ENCODE results near the gene TSPAN9.

- TF ChIP-seq MXI1 (IDR thresholded peaks at IDR 0.05; ENCODE audit: low read depth, low read length) (no peak), REST (IDR thresholded peaks at IDR 0.05; ENCODE audit: borderline replicate concordance) (no peak), REST (CRISPR knock-in tag; IDR thresholded peaks at IDR 0.05; ENCODE audit: low read depth) (no peak), RREB1 (CRISPR knock-in tag; IDR thresholded peaks at IDR 0.05) (no peak), HIVEP1 (CRISPR knock-in tag; IDR thresholded peaks at IDR 0.05) (no peak), MAZ (CRISPR knock-in tag; conservative IDR thresholded peaks at IDR 0.05 in 1 of 2, IDR thresholded peaks at IDR 0.05 in 1 of 2) (no peak), ZNF512 (tag; IDR thresholded peaks at IDR 0.05) (no peak), CREBBP (IDR thresholded peaks at IDR 0.05; ENCODE audit: low read depth, low read length) (no peak), RAD21 (CRISPR knock-in tag; conservative IDR thresholded peaks at IDR 0.05 in 1 of 2, IDR thresholded peaks at IDR 0.05 in 1 of 2) (no peak), GABPB1 (CRISPR knock-in tag; IDR thresholded peaks at IDR 0.05) (no peak), RCOR1 (IDR thresholded peaks at IDR 0.05; ENCODE audit: borderline replicate concordance in 1 of 2, low read depth in 2 of 2, low read length in 2 of 2) (no peak), TEAD4 (IDR thresholded peaks at IDR 0.05; ENCODE audit: low read length) (no peak), TEAD4 (CRISPR knock-in tag; IDR thresholded peaks at IDR 0.05; ENCODE audit: borderline replicate concordance) (no peak), ZNF740 (CRISPR knock-in tag; IDR thresholded peaks at IDR 0.05) (no peak), ZNF740 (tag; IDR thresholded peaks at IDR 0.05) (no peak), CTBP1 (IDR thresholded peaks at IDR 0.05; ENCODE audit: borderline replicate concordance) (no peak), SMARCA5 (IDR thresholded peaks at IDR 0.05) (no peak)
Observed at GRCh38 chr12:3251067-3251466, 173.9 kb downstream of the TSPAN9 start.

Measured in K562 (cell line).